ENCODE measurements around the gene CNPY3.
A peak's percentile ranks its signal among the peaks of the same experiment; 100 is the strongest.

Gene CNPY3

DNA sequence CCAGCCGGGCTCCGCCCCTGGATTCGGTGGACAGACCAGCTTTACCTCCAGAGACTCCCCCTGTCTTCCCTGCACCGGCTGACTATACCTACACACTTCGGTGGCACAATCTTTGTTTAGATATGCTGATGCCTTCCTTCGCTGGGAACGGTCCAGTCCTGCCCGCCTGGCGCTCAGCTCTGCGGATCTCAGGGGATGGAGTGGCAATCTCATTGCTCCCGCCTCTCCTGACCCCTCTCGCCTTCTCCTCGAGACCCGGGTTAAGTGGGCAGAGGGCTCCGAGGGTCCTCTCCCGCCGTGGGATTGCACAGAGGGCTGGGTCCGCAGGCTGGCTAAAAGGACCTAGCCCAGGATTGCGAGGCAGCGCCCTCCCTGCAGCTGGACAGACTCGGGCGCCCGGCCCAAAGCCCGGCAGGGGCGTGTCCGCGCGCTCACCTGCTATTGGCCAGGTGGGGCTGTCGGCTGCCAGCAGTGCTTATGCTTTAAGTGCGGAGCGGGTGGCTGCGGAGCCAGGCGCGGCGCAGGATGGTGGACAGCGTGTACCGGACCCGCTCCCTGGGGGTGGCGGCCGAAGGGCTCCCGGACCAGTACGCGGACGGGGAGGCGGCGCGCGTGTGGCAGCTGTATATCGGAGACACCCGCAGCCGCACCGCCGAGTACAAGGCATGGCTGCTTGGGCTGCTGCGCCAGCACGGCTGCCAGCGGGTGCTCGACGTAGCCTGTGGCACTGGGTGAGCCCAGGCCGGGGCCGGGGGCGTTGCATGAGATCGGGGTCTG is 31.2 kb downstream of the CNPY3 start, which contains the start of gene GNMT:
GNMT (plus strand) TSS at position 512 of the 777 bp plus-strand sequence; CDS start at position 526, 14 bp downstream.
- peak; percentile 53 for ATAC-seq
- peak; percentile 39 for DNase-seq

DNA sequence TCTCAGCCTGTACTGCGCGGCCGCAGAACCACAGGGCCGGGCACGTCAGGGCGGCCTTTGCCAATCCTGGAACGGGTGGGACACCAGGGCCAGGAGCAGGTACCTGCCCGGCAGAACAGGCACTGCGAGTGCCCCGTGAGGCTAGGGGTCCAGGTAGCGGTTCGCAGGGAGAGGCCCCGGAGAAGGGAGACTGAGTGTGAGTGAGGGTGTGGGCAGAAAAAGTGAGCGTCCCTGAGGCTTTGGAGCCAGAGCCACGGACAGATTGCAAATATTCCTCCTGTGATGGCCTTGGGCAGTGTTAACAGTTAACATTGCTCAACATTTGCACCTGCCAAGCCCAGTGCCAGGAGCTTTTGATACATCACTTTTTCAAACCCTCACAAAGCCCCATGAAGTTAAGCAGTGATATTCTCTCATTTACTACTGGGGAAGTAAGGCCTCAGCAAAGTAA is 31.8 kb downstream of the CNPY3 start:
- DNase-seq (no peak), ATAC-seq (no peak)

DNA sequence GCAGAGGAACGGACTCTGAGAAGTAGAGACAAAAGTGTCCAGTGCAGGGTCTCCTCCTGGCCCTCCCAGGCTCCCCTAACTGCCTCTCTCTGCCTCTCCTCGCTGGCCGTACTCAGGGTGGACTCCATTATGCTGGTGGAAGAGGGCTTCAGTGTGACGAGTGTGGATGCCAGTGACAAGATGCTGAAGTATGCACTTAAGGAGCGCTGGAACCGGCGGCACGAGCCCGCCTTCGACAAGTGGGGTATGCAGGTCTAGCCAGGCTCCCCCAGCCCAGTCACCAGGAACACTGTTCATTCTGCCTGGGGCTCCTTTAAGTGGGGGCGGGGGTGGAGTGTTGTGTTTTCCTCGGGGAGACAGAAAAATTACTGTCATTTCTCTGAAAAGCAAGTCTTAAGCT is 32.8 kb downstream of the CNPY3 start:
- ATAC-seq (no peak), DNase-seq (no peak)

DNA sequence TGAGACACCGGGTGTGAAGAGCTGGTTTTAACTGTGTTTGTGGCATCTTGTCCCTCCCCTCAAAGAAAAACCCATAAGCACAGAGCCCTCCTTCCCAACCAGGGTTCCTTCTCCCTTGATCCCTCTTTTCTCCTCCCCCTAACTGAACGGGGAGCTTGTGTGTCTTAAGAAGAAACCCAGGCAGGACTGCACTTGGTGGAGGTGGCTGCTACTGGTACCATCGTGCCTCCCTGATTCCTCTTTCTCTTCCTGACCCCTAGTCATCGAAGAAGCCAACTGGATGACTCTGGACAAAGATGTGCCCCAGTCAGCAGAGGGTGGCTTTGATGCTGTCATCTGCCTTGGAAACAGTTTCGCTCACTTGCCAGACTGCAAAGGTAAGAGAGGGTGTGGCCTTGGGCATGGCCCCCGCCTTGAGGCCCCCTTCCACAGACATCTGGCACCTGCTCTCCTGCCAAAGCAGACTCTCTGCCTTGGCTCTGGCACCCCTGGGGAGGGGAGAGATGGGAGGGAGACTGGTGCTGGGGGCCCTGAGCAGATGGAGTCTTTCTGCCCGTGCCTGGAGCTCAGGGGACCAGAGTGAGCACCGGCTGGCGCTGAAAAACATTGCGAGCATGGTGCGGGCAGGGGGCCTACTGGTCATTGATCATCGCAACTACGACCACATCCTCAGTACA is 33.4 kb downstream of the CNPY3 start:
- no peak for ATAC-seq
- no peak for DNase-seq

DNA sequence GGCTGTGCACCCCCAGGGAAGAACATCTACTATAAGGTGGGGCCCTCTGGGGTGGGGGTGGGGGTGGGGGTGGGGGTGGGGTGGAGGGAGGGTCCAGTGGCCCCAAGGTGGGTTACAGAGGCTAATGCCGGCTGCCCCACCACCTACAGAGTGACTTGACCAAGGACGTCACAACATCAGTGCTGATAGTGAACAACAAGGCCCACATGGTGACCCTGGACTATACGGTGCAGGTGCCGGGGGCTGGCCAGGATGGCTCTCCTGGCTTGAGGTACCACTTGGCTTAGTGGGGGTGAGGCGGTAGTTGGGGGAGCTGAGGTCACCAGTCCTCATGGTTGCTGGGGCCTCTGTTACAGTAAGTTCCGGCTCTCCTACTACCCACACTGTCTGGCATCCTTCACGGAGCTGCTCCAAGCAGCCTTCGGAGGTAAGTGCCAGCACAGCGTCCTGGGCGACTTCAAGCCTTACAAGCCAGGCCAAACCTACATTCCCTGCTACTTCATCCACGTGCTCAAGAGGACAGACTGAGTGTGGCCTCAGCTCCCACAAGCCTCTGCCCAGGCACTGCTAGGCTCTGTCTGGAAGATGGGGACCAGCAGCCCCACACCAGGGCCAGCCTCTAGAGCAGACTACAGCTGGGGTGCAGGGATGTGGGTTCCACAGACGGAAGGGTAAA is 34.0 kb downstream of the CNPY3 start:
- DNase-seq (no peak), ATAC-seq (no peak)

DNA sequence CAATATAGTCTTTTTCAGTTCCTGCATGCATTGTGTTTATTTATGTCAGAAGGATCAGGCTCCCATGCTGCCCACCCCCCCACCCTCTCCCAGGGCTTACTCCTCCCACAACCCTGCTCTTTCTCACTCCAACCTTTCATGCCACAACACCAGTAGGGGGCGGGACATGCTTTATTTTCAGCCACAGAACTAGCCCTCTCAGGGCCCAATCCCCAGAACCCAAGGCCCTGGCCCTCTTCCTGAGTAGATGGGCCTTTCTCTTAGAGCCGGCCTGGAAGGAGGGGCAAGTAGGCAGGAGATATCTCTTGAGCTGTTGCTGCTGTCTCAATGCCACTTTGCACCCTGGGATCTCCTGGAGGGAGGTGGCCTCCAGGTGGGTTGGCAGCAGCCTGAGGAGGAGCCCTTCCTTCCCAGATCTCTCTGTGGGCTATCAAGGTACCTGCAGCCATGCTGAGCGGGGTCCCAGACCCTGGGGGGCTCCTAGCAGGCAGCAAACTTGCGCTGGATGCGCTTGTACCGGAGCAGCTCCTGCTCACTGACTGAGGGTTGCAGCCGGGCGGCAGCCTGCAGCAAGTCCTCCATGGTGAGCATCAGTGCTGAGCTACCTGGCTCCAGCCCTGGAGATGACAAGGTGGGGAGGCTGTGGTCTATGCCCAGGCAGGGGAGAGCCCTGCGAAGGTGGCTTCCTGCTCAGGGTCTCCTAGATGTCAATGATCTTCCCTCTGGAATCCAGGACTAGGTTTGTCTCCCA is 34.8 kb downstream of the CNPY3 start:
- DNase-seq (peak; percentile 49), ATAC-seq (peak; percentile 41)

DNA sequence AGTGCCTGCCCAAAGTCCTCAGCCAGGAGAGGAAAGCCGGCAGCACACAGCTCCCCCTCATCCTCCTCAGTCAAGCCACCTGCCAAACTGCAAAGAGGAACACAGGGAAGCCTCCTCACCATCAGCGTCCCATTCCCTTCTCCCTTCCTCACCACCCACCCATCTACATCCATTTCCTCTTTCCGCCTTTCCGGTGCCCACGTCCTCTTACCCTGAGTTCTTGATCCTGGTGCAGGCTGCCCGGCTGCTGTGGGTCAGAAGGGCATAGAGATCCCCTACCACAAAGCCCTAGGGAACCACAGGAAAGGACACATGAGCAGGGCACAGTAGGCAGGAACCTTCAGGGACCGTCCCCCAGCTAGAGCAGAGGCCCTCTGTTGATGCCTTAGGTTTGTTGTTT is 37.3 kb downstream of the CNPY3 start:
- DNase-seq: no peak

DNA sequence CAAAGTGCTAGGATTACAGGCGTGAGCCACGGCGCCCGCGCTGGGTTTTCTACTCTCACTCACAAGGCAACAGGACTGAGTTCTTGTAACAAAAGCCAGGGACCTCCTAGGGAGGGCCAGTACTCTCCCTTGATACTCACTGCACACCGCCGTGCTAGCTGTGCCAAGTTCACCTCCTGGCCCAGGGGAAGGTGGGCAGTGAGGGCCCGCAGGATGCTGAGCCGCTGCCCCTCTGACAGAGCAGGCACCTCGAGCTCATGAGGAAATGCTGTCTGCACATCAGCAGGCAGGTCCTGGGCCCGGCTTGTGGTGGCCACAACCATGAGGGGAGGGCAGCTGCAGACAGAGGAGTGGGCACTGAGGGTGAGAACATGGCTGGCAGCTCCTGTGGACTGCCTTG is 37.9 kb downstream of the CNPY3 start:
- ATAC-seq (no peak), DNase-seq (no peak)

More for the DNA sequence above, 37.3 kb downstream of the CNPY3 start:
- no peak for ATAC-seq

DNA sequence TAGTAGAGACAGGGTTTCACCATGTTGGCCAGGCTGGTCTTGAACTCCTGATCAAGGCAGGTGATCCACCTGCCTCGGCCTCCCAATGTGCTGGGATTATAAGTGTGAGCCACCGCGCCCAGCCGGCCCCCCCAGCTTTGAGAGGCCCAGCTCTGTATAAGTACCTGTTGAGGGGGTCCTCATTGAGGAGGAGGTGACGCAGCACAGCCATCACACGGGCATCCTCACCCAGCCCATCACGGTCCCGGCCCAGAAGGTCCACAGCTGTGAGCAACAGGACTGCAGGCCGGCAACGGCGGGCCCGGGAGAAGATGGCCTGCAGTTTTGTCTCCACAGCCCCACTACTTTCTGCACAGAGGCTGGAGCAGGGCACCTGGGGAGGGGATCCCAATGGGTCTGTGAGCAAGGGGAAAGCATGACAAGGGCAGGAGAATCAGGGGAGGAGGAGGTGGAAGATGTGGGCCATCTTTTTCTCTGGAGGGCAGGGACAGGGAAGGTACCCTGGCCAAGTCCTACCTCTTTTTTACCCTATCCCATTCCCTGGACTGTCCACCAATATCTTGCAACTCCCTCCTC is 38.9 kb downstream of the CNPY3 start:
- no peak for ATAC-seq
- DNase-seq: no peak

DNA sequence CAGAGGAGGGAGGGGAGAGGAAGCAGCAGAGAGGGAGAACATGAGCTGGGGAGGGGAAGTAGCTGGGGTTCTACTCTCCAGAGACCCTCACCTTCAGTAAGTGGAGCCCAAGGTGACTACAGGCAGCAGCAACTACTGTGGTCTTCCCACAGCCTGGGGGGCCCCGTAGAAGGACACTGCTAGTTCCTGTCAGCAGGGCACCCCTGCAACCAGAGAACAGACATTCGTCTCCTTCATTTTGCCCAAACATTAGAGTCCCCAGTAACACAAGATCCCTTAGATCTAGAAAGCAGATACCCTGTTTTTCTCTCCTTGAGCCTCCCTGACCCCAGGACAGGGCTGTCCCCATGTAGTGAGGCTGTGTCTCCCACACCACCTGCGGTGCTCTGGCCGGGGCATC is 39.5 kb downstream of the CNPY3 start:
- ATAC-seq (no peak), DNase-seq (no peak)

DNA sequence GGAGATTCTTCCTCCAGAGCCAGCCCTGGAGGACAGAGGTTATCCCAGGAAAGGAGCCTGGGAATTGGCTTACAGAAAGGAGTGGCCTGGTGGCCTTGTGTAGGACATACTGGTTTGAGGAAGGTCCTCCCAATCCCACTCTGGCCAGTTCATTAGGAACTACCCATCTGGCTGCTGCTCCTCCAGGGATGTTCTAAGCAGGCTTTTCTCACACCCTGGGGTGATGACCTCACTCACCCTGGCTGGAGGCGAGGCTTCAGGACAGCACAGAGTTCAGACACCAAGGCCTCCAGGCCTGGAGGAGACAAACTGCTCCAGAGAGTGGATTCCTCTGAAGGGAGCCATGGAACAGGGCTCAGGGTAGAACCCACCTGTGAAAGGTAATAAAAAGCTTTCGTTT is 40.2 kb downstream of the CNPY3 start:
- ATAC-seq (no peak), DNase-seq (no peak)

DNA sequence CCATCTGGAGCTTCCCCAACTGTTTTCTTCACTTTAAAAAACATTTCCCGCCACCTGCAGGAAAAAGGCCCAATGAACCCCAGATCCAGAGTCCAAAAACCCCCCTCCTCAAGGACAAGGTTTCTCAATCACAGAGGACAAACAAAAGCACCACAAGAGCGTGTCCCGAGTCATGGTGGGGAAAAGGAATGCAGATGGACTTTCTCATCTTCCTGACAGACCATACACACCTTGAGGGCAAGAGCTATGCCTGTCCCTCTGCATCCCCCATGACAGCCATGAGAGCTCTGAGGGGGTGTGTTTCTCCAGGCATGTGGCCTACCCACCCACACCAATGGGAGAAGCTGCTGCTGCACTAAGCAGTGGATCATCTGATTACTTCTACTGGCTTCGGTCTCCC is 40.7 kb downstream of the CNPY3 start:
- DNase-seq: no peak

DNA sequence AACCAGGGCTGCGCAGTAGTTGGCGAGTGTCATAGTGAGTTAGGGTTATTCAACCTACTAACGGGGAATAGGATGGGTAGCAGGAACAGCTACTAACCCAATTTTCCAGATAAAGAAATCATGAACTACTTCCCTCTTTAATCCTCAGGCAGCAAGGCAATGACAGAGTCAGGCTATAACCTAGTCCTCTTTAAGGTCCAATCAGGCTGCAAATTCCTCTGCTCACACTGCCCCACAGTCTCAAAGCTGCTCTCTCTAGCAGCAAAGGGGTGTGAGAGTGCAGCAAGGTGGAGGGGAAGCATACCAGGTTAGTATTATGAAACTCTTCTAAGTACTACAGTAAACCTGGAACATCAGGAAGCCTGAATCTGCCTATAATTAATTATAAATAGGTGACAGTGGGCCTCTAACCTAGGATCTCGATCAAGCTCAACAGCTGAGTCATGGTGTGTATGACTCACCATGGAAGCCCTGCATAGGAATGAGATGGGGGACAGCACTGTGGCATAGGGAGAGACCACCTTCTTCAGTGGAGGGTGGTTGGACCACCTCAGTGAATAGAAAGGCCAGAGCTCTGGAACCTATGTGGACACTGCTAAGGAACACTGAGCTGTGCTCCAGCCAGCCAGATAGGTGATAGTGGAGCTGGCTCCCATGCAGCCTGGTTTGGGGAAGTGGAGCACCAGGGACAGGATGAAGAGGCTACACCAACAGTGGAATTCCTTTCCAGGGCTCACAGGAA is 41.8 kb downstream of the CNPY3 start:
- DNase-seq (peak; percentile 36), ATAC-seq (peak; percentile 80)

More for the DNA sequence above, 40.7 kb downstream of the CNPY3 start:
- no peak for ATAC-seq

DNA sequence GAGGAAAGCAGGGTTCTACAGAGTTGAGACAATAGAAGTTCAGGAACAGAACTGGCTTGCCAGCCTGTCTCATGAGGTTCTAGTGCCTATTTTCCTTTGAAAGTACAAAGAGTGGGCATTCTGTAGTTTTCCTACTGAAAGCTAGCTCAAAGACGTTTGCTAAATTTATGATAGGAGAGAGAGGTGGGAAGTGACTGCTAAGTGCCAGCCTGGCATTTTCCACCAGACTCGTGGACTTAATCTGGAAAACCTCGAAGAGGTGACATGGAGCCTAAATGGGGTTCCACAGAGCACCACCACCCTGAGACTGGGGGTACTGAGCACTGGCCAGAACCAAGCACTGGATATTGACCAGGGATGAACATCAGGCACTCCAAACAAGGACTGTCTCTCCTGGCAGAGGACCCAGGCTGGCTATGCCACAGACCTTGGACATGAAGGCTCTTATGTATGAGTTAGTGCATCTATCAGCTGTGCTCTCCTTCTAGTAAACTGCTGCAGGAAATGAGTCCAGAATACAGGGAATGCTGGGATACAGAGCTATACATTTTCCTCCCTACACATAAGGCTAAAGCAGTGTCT is 42.6 kb downstream of the CNPY3 start:
- no peak for ATAC-seq

DNA sequence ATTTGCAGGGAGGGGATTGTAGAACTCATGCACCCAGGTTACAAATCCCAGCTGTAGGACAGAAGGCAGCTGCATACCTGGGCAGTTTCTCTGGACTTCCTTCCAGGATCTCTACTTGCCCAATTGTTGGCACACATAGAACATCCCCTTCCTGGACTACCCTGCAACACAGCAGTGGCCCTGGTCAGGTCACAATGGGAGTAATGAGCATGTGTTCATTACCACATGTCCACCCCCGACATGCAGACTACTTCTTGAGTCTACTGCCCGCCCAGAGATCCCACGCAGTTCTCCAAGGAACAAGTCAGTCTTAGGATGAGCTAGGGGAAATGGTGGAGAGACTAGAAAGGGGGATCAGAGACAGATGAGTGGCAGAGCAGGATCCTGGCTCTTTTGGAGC is 44.6 kb downstream of the CNPY3 start:
- ATAC-seq (no peak), DNase-seq (no peak)

More for the DNA sequence above, 42.6 kb downstream of the CNPY3 start:
- DNase-seq: no peak

DNA sequence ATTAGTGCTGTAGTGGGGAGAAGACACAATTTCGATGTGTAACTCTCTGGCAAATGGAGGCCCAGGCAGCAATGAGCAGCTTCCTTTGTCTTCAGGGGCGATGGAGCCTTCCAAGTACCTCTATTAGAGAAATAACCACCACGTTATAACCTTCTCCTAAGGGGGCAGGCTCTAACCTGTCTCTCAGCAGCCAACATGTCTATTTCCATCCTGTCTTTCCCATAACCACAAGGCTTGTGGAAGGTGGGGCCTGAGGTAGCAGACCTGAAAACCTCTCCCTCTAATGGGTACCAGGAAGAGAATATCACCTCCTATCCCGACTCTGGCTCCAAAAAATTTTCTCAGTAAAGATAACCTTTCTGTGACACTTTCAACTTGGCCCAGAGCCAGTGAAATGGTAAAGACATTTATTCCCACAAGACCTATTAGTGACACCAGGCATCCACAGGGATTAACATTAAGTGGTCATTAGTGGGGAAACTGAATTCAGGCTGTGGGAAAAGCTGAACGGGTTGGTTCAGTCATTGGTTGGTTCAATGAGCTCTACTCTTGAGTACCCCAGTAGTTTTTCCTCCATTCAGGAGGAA is 45.7 kb downstream of the CNPY3 start:
- DNase-seq: no peak
- no peak for ATAC-seq

DNA sequence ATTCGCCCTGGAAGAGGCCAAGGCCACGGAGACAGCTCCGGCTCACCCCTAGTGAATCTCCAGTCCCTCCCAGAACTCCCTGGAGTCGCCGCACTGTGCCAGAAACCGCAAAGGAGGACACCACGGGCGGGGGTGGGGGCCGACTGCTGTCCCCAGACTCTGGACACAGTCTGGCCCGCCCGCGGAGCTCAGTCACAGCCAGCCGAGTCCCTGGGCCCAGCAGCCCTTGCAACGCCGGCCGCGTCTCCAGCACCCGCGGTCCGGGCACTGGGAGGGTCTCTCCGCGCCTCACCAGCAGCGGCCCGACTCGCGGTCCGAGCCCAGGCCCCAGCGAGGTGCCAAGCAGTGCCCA is 49.2 kb downstream of the CNPY3 start:
- ATAC-seq (no peak), DNase-seq (peak; percentile 26)

DNA sequence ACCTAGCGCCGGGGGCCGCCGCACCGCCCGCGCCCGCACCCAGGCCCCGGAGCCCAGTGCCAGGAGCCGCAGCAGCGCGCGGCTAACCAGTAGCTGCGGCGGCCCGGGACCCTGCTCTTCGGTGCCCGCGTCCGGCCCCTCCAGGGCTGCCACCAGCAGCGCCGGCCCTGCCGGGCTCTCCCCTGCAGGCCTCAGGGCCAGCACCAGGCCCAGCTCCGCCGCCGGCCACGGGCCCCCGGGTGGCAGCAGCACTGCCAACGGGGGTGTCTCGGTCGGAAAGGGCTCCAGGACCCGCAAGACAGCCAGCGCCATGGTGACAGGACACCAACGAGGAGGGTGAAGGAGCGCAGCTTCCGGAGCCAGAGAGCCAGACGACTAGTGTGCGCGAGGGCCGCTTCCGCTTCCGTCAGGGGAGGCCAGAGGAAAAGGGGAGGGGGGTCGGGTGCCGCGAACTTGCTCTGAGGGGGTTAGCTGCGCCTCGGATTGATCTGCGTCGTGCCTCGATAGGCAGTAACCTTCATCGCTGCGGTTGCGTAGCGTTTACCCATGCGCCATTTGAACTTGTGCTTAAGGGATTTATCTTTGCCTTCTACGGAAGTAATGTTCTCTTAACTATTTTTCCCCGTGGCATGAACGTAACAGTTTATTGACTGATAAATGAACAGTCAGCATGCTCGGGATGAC is 49.7 kb downstream of the CNPY3 start, which contains the start of gene PEX6:
PEX6 (minus strand) TSS at position 343 of the 684 bp plus-strand sequence; CDS start at position 312, 31 bp downstream.
- DNase-seq: peak; percentile 89
- ATAC-seq: peak; percentile 91

DNA sequence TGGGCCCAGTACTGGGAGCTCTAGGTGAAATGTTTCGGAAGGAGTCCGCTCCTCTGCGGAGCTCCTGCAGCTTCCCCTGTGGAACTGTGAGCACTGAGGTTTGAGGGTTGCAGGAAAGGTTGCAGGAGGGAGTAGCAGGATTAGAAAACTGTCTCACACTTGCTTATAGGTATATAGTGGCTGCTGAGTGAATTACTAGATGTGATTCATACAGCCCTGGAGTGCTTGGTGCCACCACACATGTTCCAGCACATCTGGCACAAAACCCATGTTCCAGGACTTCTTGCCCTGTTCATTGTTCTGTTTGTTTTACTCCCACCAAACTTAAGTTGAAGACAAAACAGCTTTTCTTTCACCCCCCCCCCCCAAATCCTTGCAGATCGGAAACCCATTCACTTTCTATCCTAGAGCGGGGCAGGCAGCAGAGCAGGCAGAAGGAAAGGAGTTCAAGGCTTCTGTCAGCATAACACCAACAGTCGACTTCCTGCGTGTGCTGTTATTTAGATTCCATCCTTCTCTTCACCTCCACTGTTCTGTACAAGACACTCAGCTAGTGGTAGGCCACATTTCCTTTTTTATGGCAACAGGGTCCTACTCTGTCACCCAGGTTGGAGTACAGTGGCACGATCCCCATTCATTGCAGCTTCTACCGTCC is 50.4 kb downstream of the CNPY3 start:
- no peak for DNase-seq
- ATAC-seq: peak; percentile 34

All from stimulated activated naive CD8-positive, alpha-beta T cell treated with anti-CD3 and anti-CD28 coated beads, Interleukin-15, Interleukin-2, amounts not matched to agents 100 U/mL and 50 U/mL, for 24 hours (primary cell).